Right lung (tissue), 10 donors: ENCODE results near the gene CMC4. TPM values are rescaled to one million over a fixed set of nuclear protein-coding genes. Genes with fewer than 3 reads are reported as not detected.

Experiments
- DNase-seq, 2 donors: peaks; one replicate each; pipeline ENCODE4 v3.0.0-alpha.2; 2013
- long read RNA-seq, 8 donors: transcript quantifications; one replicate each; lab custom pipeline, GENCODE V29; 2026
- polyA plus RNA-seq, 5 donors: library from polyadenylated mRNA; unstranded; fragments of 120-200 nt; gene quantifications; one replicate each; pipeline versions ENCODE4 v1.2.1 to v1.2.3, GENCODE V29; 2013; ENCODE audit warnings: inconsistent platforms in 1 of 5, low replicate concordance in 1 of 5; ENCODE audit not compliant: insufficient read length in 5 of 5, insufficient read depth in 1 of 5

The CMC4 gene
- 10 to 100 TPM in 1 of 5 donors, 1 to 10 TPM in 4; 6.7 to 12.6 (median 8.5) TPM for polyA plus RNA-seq
- long read RNA-seq, donor 1, transcript CMC4-202 (3 exons, 1,107 nt), result major isoform, 19 of 19 reads
- long read RNA-seq, donor 1, partial matches to known transcripts, result 0 of 19 reads
- long read RNA-seq, donor 1, other reads (novel, unspliced or antisense), result 0 of 19 reads
- long read RNA-seq, donor 2, transcript CMC4-202 (3 exons, 1,107 nt), result major isoform, 8 of 8 reads
- long read RNA-seq, donor 2, partial matches to known transcripts, result 0 of 8 reads
- long read RNA-seq, donor 2, other reads (novel, unspliced or antisense), result 0 of 8 reads
- long read RNA-seq, donor 3, transcript CMC4-202 (3 exons, 1,107 nt), result major isoform, 13 of 13 reads
- long read RNA-seq, donor 3, partial matches to known transcripts, result 0 of 13 reads
- long read RNA-seq, donor 3, other reads (novel, unspliced or antisense), result 0 of 13 reads
- long read RNA-seq, donor 4, transcript CMC4-202 (3 exons, 1,107 nt), result major isoform, 8 of 9 reads
- long read RNA-seq, donor 4, partial matches to known transcripts, result 0 of 9 reads
- long read RNA-seq, donor 4, other reads (novel, unspliced or antisense), result 0 of 9 reads
- long read RNA-seq, donor 5, transcript CMC4-202 (3 exons, 1,107 nt), result major isoform, 15 of 20 reads
- long read RNA-seq, donor 5, partial matches to known transcripts, result 0 of 20 reads
- long read RNA-seq, donor 5, other reads (novel, unspliced or antisense), result 5 of 20 reads
- long read RNA-seq, donor 6, transcript CMC4-202 (3 exons, 1,107 nt), result major isoform, 16 of 16 reads
- long read RNA-seq, donor 6, partial matches to known transcripts, result 0 of 16 reads
- long read RNA-seq, donor 6, other reads (novel, unspliced or antisense), result 0 of 16 reads
- long read RNA-seq, donor 7, transcript CMC4-202 (3 exons, 1,107 nt), result major isoform, 21 of 21 reads
- long read RNA-seq, donor 7, partial matches to known transcripts, result 0 of 21 reads
- long read RNA-seq, donor 7, other reads (novel, unspliced or antisense), result 0 of 21 reads
- long read RNA-seq, donor 8, partial matches to known transcripts, result 0 of 2 reads
- long read RNA-seq, donor 8, other reads (novel, unspliced or antisense), result 0 of 2 reads

- DNase-seq, result peak; percentile 71 to 74
Measured at GRCh38 chrX:155070975-155071693, at the start of gene CMC4, which contains the start of the genes BRCC3 and MTCP1. Gene CMC4, minus strand, starts transcription at chrX:155071136. Its CDS starts 7,113 bp downstream, at chrX:155064023. Gene BRCC3, plus strand, starts transcription at chrX:155071508. Its CDS starts 20 bp downstream, at chrX:155071528. Gene MTCP1, minus strand, starts transcription at chrX:155071136. Its CDS starts 5,126 bp downstream, at chrX:155066010.

DNA sequence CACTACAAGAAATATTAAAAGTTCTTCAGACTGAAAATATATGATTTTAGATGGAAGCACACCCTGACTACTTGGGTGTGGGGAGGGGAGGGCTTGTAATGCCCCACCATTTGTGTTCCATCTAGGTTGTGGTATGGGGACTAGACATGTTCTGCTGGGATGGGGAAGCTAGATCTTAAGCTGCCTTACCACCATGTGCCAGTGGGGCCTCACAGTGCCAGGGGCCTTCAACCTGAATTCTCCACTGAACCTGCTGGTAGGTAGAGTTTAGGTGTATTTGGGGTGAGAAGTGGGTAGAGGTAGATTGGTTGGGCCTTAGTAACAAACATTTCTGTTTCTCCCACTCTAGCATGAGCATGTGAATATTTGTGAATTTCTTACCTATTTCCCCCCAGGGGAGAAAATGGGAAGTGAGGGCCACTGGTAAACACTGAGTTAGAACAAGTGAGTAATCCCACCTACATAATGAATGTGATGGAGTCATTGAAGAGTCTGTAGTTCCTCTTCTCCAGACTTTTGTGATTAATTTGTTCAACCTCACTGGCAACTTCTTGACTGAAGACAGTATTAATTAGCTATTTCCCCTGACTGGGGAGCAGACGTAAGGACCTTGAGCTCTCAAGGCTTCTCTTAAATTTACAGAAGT lies 44.4 kb upstream of the CMC4 start:
- no peak for DNase-seq

GRCh38 chrX:155113097-155113496 lies 42.2 kb upstream of the CMC4 start:
- DNase-seq, result no peak

DNA sequence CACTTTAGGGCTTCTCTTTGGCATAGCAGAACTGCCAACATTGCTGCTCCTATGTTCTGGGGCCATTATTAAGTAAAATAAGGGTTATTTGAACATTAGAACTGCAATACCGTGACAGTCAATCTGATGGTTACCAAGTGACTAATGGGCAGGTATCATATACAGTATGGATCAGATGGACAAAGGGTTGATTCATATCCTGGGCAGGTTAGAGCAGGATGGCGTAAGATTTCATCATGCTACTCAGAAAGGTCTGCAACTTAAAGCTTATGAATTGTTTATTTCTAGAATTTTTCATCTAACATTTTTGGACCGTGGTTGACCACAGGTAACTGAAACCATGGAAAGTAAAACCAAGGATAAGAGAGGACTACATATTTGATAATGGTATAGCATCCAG lies 41.2 kb upstream of the CMC4 start:
- no peak for DNase-seq

- no peak for DNase-seq
Measured at GRCh38 chrX:155108427-155108826, 37.5 kb upstream of the CMC4 start.

DNA sequence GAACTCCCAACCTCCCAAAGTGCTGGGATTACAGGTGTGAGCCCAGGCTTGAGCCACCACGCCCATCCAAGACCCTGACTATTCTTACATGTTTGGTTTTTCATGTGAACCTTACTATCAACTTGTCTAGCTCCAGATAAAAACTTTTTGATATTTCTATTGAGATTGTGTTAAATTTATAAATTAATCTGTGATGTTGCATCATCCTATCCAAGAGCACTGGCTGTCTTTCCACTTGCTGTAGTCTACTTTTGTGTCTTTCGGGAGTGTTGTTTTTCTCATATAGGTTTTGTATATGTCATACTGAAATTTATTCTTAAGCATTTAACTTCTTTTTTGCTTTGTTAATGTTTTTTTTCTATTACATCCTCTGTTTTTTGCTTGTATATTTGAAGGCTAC lies 35.0 kb upstream of the CMC4 start:
- no peak for DNase-seq

DNA sequence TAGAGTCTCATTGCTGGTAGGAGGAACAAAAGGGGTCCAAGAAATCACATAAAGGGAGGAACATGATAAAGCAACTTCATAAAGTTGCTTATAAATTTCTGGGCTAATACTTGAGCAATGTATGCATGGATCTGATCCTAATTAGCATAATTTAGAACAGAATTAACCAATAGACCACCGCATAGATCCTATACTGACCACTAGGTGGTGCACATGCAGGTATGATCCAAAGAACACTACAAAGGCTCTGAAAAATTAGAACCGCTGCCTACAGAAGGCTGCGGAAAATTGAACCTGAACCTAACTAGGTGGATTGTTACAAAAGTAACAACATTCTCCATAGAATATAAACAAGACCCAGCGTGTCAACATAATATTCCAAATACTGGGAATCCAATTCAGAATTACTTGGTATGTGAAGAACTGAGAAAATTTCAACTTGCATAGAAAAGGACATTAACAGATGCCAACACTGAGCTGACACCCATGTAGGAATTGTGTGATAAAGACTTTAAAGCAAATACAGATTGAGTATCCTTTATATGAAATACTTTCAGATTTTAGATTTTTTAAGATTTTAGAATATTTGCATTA lies 23.6 kb upstream of the CMC4 start:
- DNase-seq, result peak in 1 of 2 donors; percentile 1

DNA sequence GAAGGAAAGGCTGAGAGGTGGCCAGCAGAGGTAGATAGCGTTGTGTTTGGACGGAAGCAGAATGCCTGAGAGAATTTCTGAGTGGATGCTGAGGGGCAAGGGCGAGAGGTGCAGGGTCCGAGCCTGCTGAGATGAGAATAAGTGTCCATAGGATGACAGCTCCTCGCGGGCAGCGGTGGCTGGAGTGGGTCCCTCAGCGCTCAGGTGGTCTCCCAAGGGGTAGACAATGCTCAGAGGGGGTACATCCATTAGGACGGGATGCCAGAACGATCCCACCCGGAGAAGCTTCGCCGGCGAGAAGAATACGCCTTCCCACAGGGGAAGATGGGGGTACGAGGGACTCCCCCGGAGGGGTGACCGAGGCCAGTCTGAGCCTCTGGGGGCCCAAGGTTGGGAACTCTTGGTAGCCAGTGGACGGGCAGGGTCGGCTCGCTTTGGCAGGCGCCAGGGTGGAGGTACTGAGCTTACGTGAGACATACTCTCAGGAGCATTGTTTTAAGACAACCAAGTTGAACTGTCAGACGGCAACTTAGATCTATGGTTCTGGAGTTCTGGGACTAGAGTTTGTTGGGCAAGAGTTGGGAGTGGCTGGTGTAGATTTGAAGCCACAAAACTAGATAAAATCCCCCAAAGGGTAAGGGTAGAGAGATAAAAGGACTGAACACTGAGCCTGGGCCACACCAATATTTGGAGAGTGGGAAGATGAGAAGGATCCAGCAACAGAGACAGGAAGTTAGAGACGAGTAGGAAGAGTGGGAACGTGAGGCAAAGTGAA lies 16.2 kb upstream of the CMC4 start:
- no peak for DNase-seq

- no peak for DNase-seq
Measured at GRCh38 chrX:155086202-155086840, 15.4 kb upstream of the CMC4 start.

GRCh38 chrX:155071694-155072280 lies 851 bp upstream of the CMC4 start:
- no peak for DNase-seq

DNA sequence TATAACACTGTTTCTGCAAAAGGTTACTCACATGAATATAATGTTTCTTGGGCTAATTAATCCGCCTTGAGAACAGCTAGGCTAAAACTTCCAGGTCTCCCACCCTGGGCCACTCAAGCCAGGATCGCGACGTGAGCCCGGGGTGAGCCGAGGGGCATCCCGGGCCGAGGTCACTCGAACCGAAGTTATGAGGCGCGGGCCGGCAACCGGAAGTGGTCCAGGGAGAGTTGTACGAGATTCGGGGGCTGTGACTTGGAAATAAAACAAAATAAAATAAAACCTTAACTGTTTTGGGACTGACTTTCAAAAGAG lies 317 bp downstream of the CMC4 start:
- DNase-seq, result no peak

DNA sequence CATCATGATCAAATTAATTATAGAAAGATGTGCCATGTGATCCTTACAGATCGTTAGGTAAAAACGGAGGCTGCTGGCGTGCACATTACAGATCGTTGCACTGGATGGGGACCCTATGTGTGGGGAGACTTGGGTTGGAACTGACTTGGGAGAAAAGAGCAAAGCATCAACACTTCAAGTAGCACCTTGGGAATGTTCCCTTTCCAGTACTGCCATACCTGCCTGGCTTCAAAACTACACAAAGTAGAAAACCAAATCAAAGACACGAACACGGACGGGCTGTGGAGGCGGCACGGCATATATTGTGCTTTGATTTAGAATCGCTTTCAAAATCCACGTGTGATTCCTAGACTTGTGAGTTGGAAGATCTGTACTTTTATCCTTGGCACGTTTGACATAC lies 898 bp downstream of the CMC4 start:
- no peak for DNase-seq

GRCh38 chrX:155069414-155069813 lies 1.5 kb downstream of the CMC4 start:
- no peak for DNase-seq

DNA sequence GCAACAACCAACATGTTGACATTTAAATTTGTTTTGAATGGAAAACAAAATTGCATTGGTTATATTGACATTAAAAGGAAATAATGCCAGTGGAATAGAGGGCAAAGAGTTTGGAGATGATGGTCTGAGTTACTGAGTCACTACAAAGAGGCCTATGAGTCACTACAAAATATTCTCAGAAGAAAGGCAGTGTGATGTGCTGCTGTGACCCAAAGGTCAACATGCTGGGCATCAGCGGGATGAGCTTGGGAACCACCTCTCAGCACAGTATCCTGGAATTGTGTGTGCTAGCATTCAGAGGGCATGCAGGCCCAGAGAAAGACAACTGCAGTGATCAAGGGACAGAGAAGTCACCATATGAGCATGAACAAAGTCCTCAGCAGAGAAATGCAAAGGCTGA lies 2.8 kb downstream of the CMC4 start:
- DNase-seq, result no peak

GRCh38 chrX:155065035-155065734 lies 5.8 kb downstream of the CMC4 start:
- no peak for DNase-seq

DNA sequence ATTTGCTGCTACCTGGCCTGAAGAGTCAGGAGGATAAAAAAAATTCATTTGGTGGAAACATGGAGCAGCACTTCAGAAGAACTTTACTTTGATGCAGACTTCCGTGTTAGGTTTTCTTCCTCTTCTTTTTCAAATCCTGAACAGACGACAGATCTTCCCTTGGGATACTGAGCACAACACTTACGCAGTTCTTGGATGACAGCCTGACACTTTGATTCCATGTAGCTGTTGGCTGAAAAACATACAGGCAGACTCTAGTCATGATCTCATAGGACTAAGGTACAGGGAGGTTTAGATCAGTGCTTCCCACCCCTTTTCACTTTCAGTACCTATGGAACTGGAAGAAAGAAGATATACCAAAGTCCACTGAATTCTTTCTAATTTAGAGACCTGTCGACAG lies 9.2 kb downstream of the CMC4 start:
- no peak for DNase-seq

GRCh38 chrX:155056877-155057792 lies 13.8 kb downstream of the CMC4 start:
- DNase-seq, result peak; percentile 60 to 68
